GM10266 (cell line): Measurements from ENCODE around the gene SVEP1.

ENCODE experiments used
- DNase-seq: peaks from one replicate; pipeline ENCODE4 v3.0.0; 2012; ENCODE audit errors: extremely low spot score
- CTCF ChIP-seq: IDR thresholded peaks from 2 replicates; pipeline ENCODE4 v1.5.1; 2012; ENCODE audit warnings: mild to moderate bottlenecking, low read depth; ENCODE audit not compliant: control insufficient read depth, insufficient read depth; ENCODE audit errors: missing control alignments

SVEP1 gene

GRCh38 chr9:110592044-110592830, 12.7 kb upstream of the SVEP1 start:
- DNase-seq, result no peak
- no peak for TF ChIP-seq CTCF

- no peak for DNase-seq
- TF ChIP-seq CTCF, result no peak
Measured at GRCh38 chr9:110591526-110591925, 12.0 kb upstream of the SVEP1 start.

GRCh38 chr9:110590816-110591215, 11.3 kb upstream of the SVEP1 start:
- no peak for TF ChIP-seq CTCF
- no peak for DNase-seq

GRCh38 chr9:110588296-110588695, 8.8 kb upstream of the SVEP1 start:
- TF ChIP-seq CTCF, result no peak
- no peak for DNase-seq

- DNase-seq, result no peak
- TF ChIP-seq CTCF, result no peak
Measured at GRCh38 chr9:110583237-110583636, 3.7 kb upstream of the SVEP1 start.

GRCh38 chr9:110582156-110582555, 2.6 kb upstream of the SVEP1 start:
- DNase-seq, result no peak
- TF ChIP-seq CTCF, result no peak

GRCh38 chr9:110580850-110581249, 1.3 kb upstream of the SVEP1 start:
- DNase-seq, result no peak

More at GRCh38 chr9:110580850-110581249, 1.3 kb upstream of the SVEP1 start:
- no peak for TF ChIP-seq CTCF
